GM18868 (cell line): Measurements from ENCODE around the gene FMN1.

Source experiments
- ATAC-seq: cut with Tn5 transposase; IDR thresholded peaks from one replicate; pipeline ENCODE4 v1.9.1; 2021; ENCODE audit warnings: mild to moderate bottlenecking, moderate library complexity; ENCODE audit not compliant: unreplicated experiment

Gene FMN1, protein sequence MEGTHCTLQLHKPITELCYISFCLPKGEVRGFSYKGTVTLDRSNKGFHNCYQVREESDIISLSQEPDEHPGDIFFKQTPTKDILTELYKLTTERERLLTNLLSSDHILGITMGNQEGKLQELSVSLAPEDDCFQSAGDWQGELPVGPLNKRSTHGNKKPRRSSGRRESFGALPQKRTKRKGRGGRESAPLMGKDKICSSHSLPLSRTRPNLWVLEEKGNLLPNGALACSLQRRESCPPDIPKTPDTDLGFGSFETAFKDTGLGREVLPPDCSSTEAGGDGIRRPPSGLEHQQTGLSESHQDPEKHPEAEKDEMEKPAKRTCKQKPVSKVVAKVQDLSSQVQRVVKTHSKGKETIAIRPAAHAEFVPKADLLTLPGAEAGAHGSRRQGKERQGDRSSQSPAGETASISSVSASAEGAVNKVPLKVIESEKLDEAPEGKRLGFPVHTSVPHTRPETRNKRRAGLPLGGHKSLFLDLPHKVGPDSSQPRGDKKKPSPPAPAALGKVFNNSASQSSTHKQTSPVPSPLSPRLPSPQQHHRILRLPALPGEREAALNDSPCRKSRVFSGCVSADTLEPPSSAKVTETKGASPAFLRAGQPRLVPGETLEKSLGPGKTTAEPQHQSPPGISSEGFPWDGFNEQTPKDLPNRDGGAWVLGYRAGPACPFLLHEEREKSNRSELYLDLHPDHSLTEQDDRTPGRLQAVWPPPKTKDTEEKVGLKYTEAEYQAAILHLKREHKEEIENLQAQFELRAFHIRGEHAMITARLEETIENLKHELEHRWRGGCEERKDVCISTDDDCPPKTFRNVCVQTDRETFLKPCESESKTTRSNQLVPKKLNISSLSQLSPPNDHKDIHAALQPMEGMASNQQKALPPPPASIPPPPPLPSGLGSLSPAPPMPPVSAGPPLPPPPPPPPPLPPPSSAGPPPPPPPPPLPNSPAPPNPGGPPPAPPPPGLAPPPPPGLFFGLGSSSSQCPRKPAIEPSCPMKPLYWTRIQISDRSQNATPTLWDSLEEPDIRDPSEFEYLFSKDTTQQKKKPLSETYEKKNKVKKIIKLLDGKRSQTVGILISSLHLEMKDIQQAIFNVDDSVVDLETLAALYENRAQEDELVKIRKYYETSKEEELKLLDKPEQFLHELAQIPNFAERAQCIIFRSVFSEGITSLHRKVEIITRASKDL (N-terminal part only)

DNA sequence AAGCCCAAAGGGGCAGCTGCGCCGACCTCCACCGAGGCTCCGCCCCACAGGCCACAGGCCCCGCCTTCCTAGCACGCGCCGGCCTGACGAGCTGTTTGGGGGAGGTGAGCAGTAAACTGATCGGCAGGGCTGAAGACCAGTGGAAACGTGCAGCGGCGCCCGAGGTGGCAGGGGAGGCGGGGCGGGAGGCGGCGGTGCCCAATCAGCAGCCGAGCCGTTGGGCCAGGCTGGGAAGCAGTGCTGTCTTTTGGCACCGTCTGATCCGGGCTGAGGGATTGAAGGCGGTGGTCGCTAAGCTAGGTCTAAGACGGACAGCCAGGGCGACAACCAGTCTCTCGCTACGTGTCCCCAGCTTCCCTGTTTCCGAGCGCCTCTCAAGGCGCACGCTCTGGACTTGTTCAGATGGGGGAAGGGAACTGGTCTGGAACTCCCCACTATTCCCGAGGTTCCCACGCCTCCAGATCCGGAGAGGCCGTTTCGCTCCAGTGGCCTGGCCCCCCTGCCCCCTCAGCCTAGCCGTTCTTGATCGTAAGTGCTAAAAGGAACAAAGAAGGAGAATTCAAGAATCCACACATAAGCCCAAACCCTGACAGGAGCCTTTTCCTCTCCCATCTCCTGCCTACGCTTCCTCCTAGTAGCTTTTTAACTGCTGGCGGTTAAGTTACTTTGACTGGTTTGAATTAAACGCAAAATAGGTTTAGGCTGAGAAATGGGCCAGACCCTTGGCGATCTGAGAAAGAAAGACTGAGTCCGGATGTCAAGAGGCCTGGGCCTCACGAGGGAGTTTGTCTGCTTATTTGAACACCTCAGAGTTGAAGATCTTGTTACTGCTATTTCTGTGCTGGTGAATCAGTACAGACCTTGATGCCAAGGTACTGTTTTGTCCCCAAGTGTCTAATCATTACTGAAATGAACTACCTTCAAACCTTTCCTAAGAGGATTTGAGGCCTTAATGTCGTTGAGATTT lies at the start of gene FMN1:
Gene FMN1, minus strand, starts transcription at position 11 of the 967 bp plus-strand sequence. CDS start 39,800 bp downstream, outside the sequence.
- ATAC-seq = peak; percentile 99

DNA sequence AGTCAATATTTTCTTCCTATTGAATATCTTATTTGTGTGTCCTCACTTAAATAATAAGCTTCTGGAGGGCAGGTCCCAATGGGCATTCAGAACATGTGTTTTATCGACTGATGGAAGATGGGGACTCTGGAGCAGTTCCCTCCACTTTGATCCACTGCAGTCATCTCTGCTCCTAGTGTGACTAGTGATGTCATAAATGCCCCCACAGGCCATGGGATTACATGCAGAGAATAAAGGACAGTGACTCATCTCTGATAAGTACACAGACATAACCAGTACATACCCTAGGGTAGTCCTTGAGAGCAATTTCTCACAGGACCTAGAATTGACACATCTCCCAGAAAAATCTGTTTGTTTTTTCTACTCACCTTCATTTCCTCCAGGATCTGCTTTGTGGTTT lies 49.4 kb upstream of the FMN1 start:
- no peak for ATAC-seq

DNA sequence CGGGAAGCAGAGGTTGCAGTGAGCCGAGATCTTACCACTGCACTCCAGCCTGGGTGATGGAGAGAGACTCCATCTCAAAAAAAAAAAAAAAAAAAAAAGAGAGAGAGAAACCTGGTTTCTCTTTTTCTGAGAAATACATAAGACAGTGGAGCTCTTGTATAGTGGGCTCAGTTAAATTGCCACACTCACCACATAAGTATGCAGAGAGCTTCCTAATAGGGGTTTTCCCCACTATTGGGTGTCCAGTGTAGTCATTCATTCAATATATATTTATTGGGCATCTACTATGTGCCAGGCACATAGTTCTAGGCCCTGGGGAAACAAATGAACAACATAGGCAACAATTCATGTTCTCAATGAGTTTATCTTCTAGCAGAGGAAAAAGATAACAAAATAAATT lies 48.9 kb upstream of the FMN1 start:
- ATAC-seq = no peak

DNA sequence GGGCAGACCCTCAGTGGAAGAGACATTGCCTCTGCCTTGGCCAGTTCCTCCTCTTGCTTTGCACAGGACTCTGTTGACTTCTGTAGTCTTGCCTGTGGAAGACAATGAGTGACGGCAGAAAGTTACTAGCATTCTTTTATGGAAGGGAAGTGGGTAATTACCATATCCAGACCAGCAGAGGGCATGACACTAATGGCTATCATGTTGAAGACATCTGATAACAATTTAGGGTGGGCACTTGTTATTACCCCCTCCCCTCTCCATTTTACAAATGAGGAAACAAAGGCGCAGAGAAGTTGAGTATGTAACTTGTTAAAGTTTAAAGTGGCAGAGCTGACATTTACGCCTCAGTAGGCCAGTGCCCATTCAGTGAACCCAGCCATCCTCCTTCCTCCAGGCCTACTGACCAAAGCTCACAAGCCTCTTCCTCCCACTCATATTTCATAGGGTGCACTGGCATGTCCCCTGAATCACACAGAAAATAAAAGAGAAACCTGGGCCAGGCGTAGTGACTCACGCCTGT lies 48.2 kb upstream of the FMN1 start:
- ATAC-seq = no peak

DNA sequence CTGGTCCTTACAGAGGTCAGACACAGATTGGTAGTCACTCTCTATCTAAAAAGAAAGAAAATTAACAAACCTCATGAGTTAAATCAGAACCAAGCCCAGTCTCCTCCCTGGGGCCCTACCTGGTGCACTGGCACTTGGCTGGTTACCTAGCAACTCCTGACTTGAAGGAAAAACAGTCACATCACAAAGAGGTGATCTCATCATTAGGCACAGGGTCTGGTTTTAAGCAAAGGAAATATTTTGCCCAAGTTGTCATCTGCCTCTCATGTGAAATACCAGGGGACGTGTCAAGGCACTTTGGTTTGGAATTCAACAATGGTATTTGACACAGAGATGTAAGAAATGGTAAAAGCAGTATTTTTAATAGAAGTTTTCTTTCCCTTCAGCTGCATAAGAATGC lies 47.7 kb upstream of the FMN1 start:
- ATAC-seq = no peak

DNA sequence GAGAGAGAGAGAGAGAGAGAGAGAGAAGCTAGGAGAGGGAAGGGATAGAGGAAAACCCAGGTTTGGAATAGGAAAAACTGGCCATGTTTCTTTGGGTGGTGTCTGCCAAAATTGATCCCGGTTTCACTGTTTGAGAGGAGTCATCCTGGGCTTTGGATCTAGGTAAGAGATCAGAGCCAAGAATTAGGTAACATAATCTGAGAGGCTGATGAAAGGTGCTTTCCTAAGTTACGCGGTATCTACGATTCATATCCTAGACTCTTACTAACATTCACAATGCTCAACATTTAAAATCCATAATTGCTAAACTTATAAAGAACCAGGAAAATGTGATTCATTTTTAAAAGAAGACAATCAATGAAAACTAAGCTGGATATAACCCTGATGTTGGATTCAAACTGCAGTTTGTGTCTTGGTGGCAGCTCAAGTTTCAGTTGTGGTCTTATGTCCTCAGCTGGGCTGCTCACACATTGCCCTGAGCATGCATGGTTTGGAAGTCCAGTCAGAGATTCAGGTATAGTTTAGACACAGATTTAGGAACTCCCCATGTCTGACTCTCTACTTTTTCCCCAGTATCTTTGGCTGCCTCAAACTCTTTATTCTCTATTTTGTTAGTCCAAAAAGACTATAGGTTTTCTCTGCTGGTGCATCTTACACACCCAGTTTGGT lies 42.5 kb upstream of the FMN1 start:
- ATAC-seq = no peak

DNA sequence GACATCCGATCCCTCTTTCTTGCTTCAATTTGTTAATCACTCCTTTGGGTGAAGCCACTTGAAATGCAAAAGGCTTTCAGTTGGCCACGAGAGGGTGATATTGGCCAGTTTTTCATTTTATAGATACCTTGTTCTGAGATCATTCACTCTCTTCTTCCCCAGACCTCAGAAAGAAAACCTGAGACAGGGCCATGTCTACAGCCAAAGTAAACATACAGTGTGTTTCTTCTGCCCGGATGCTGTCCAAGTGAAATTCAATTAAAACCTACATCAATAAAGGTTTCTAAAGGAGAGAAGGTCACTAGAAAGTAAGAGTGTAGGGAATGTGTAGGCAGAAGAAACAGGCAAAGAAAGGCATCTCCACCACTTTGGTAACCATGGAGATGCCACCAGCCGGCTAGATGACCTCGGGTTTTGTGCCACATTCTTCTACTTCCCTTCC lies 39.5 kb upstream of the FMN1 start:
- no peak for ATAC-seq

DNA sequence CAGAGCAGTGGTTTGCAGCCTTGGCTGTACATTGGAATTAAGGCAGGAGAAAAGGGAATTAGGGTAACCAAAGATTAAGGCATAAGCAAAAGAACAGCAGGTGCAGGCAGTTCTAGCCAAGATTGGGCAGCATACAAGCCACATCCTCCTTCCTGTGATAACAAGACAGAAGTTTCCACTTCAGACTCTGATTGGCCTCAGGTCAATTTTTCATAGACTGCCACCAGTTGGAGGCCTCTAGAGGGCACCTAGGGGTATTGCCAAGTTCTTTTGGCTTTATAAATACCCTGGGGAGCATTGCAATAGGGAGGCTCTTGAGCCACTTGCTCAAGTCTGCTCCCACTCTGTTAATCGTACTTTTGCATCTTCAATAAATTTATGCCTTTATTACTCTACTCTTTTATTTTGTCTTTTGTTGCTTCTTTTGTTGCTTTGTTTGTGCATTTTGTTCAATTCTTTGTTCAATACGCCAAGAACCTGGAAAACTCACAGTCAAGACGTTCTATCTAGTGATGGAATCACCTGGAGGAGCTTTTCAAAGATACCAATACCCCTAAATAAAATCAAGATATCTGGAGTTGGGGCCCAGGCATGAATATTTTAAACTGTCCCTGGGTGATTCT lies 32.2 kb upstream of the FMN1 start:
- peak; percentile 96 for ATAC-seq

DNA sequence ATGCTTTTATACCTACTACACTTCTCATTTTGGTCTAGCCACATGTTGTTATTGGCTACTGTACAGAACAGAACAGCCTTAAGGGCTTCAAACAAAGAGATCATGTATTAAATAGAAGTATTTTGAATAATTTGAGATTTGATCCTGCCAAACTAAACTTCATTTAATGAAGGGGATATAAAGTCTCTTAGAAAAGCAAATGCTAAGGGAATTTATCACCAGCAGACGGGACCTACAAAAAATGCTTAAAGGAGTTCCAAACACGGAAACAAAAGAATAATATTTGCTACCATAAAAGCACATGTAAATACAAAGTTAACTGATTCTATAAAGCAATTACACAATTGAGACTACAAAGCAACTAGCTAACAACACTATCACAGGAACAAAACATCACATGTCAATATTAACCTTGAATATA lies 23.6 kb upstream of the FMN1 start:
- ATAC-seq = no peak

DNA sequence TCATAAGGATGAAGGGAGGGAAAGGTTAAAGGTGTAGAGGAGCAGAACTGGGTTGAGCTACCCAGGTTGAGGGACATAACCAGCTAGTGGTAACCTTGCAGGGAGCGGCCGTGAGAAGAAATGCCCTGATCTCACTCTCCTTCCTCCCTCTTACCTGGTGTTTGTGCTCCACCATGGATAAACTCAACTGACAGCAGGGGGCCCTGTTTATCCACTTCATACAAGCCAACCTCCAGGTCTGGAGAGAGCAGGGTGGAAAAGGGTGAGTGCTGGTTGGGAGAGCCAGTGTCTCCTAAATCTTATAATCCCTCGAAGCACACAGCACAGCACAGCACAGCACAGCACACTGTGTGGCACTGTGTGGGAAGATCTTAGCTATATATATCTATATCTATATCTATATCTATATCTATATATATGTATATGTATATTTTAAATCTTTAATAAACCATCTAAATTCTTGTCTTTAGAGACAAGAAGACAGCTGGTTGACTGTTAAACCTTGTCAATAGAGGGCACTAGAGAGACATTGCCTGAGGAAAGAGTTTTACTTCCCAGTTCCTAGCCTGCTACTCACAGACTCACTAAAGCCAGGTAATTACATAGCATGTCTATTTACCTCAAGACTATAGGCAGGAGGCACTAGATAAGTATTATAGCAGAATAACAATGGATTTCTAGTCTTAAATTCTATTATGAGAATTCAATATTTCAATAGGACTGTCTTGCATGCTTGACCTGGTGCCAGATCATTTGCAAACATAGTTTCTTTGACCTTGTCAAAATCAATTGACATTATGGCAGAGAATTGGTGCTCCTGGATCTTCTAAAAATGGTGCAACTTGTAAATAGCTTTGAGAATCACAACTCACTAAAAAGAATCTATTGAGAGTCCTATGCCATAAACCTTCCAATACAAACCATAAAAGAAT lies 21.7 kb upstream of the FMN1 start:
- ATAC-seq = no peak

DNA sequence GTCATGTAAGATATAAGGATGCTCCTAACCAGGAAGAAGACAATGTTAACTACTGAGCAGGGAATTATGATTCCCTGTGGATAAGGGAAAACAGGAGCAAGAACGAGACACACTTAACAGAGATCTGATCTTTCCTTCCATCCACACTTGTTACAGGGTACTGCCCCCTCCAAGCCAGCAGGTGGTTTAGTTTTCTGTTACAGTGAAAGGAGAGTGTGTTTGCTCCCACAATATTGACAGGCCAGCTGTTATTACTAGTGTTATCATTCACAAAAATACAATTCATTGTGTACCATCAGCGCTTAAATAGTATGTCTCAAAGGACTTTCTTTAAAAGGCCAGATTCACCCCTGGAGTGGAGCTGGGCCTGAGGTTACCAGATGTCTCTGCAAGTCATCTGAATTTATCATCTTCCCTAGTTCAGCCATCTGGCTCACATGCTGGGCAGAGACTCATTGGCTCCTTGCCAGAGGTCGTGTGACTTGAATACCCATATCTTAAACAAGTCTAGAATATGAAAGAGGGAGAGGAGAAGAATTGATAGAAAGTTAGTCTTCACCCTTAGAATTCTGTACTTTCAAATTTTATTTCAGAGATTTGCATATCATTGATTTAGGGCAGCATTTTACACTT lies 16.8 kb upstream of the FMN1 start:
- ATAC-seq = no peak

DNA sequence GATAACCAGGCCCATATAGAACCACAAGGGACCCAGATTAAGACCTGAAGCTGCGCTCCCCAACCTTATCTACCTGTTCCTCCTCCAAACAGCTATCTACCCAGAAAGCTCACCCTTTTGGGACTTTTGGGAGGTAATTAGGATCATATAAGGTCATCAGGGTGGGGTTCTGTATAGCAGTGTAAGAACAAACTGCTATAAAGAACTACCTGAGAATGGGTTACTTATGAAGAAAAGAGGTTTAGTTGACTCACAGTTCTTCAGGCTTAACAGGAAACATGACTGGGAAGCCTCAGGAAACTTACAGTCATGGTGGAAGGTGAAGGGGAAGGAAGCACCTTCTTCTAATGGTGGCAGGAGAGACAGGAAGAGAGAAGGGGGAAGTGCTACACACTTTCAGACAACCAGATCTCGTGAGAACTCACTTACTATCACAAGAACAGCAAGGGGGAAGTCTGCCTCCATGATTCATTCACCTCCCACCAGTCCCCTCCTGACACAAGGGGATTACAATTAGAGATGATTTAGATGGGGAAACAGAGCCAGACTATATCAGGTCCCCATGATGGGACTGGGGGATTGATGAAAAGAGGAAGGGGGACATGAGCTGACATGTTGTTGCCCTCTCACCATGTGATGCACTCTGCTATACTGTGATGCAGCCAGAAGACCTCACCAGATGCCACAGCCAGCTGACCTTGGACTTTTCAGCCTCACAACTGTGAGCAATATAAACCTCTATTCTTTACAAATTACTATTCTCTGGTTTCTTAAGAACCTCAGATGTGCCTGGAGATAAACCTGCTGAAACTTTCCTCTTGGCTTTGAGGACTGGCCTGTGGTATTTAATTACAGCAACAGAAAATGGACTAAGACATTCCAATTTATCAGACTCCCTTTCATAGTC lies 15.3 kb upstream of the FMN1 start:
- ATAC-seq = no peak

DNA sequence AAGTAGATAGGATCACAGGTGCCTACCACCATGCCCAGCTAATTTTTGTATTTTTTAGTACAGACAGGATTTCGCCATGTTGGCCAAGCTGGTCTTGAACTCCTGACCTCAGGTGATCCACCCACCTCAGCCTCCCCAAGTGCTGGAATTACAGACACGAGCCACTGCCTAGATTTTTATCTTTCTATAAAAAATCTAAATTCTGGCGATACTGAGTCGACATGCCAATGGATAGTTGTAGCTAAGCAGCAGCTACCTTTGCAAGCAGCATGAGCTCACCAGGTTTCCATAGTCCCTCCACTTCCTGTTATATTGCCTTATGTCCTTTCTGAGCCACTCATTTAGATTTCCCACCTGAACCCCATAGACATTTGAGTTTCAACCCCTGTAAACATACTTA lies 13.1 kb upstream of the FMN1 start:
- no peak for ATAC-seq

DNA sequence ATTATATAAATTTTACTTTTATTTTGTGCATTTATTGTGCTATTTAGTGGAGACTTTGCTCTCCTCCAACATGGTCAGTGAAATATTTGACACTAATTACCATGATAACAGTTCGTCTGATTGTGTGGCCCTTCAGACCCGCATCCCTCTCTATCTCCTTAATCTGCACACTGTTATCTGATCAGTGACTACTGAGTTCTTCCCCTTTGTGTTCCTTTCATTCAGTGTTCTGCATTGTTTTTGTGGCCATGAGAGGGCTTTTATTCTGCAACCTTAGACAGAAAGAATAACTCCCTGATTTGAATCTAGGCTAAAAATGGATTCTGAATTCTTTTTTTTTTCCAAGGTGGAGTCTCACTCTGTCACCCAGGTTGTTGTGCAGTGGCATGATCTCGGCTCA lies 11.9 kb upstream of the FMN1 start:
- ATAC-seq = no peak

DNA sequence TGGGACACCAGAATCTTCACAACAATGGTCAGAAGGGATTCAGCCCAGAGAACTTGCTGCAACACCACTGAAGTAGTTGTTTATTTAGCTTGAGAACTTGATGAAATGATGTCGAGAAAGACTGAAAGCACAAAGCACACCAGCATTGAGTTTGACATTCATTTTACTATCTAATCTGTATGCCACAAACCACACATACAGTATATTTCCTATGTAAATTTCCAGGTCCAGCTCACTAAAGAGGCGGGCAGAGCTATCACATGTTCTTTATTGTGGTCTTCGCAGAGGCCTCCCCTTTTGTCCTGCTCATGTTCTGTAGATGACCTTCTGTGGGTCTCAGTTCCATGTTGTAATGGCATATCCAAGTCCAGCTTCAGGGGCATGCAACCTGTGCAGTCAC lies 10.4 kb upstream of the FMN1 start:
- no peak for ATAC-seq

DNA sequence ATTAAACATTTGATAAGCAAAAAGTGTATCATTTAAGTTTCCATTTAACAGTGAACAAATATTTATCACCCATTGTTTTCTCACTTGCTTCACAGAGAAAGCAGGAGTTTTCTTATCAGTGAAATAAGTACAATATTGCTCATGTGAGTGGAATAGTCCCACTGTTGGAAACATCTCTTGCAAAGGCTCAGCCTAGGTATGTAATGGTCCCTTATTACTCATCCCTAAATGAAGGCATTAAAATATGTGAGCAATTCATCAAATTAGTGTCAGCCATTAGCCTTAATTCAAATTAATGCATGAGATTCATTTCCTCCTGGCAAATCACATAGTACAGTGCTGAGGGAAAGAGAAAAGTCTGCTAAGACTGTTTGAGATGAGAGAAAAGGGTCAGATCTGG lies 9.6 kb upstream of the FMN1 start:
- ATAC-seq = no peak
